Common myeloid progenitor, CD34-positive (primary cell): ENCODE results near the gene SH2D7.

Experiments used
- CTCF ChIA-PET: fragments of 350-600 bp; sonication (Branson Sonifier 250); formaldehyde crosslinking; loops from one replicate; lab custom pipeline; 2021; ENCODE audit warnings: antibody characterized with exemption; lab: Charles Lee
- POLR2A ChIA-PET: fragments of 350-600 bp; sonication (Branson Sonifier 250); formaldehyde crosslinking; loops from one replicate; lab custom pipeline; 2021; ENCODE audit warnings: antibody characterized with exemption; lab: Charles Lee
- DNase-seq, 3 donors: peaks; one replicate each; pipeline versions ENCODE4 v3.0.0 to v3.0.0-alpha.2; 2013
- H3K27ac ChIP-seq, 2 experiments: 1 replicate in 1 of 2; 2 replicates in 1 of 2; pipeline ENCODE4 v1.7.0; 2013; ENCODE audit warnings: inconsistent platforms in 2 of 2, low read length in 2 of 2, mild to moderate bottlenecking in 2 of 2, low read depth in 1 of 2, moderate library complexity in 1 of 2; ENCODE audit not compliant: severe bottlenecking in 2 of 2, insufficient read depth in 1 of 2, poor library complexity in 1 of 2
- H3K27me3 ChIP-seq, 5 experiments: replicated peaks in 2 of 5; 1 replicate in 3 of 5; 2 replicates in 2 of 5; pipeline versions ENCODE4 v1.6.1 to v1.7.0; 2013; ENCODE audit warnings: low read length in 4 of 5, mild to moderate bottlenecking in 2 of 5, moderate library complexity in 2 of 5, inconsistent platforms in 1 of 5; ENCODE audit not compliant: insufficient read depth in 5 of 5, control insufficient read depth in 4 of 5
- H3K36me3 ChIP-seq, 4 experiments: 1 replicate in 2 of 4; 2 replicates in 2 of 4; pipeline versions ENCODE4 v1.6.1 to v1.7.0; 2013; ENCODE audit warnings: low read length in 3 of 4, control low read depth in 1 of 4, mild to moderate bottlenecking in 1 of 4; ENCODE audit not compliant: control insufficient read depth in 4 of 4, insufficient read depth in 4 of 4
- H3K4me1 ChIP-seq, 4 experiments: 1 replicate in 3 of 4; 2 replicates in 1 of 4; pipeline versions ENCODE4 v1.6.1 to v1.7.1; 2013; ENCODE audit warnings: low read length in 3 of 4, mild to moderate bottlenecking in 3 of 4, control low read depth in 1 of 4, inconsistent platforms in 1 of 4, moderate library complexity in 1 of 4; ENCODE audit not compliant: control insufficient read depth in 4 of 4, insufficient read depth in 4 of 4; ENCODE audit errors: control extremely low read depth in 1 of 4
- H3K4me3 ChIP-seq, 7 experiments: 1 replicate in 4 of 7; 2 replicates in 3 of 7; pipeline versions ENCODE4 v1.5.1 to v1.7.0; 2013; ENCODE audit warnings: mild to moderate bottlenecking in 7 of 7, low read length in 6 of 7, moderate library complexity in 6 of 7, inconsistent platforms in 2 of 7, low read depth in 2 of 7, control low read depth in 1 of 7; ENCODE audit not compliant: insufficient read depth in 4 of 7, control insufficient read depth in 1 of 7; ENCODE audit errors: extremely low read depth in 1 of 7
- H3K9me3 ChIP-seq, 5 experiments: 1 replicate in 4 of 5; 2 replicates in 1 of 5; pipeline versions ENCODE4 v1.6.1 to v1.7.1; 2013; ENCODE audit warnings: low read length in 4 of 5, mild to moderate bottlenecking in 2 of 5, inconsistent platforms in 1 of 5, low read depth in 1 of 5, moderate library complexity in 1 of 5; ENCODE audit not compliant: control insufficient read depth in 4 of 5, insufficient read depth in 2 of 5; ENCODE audit errors: control extremely low read depth in 1 of 5
- WGBS: methylation state at CpG from one replicate; pipeline ENCODE4 v1.1.5; 2013; ENCODE audit not compliant: insufficient coverage; 5-methylcytosine and 5-hydroxymethylcytosine counted together

SH2D7 gene

GRCh38 chr15:78105476-78106241 lies 13.3 kb downstream of the SH2D7 start:
- Histone ChIP-seq H3K9me3 (no peaks in the 10 kb centered on the region), H3K4me1 (peaks cover 2 to 39% (median 20%) of the 10 kb centered on the region in 4 experiments), H3K36me3 (no peaks in the 10 kb centered on the region), H3K4me3 (no peak overlapping the region), H3K27ac (no peak overlapping the region), H3K27me3 (no peaks in the 10 kb centered on the region)
- ChIA-PET CTCF (interaction anchor here (1.2 to 10.8 kb wide), 7 partner anchors 8 to 140 kb away, joined by 3 to 102 read pairs (median 7); no protein-coding TSS in a partner anchor), POLR2A (no interaction called here)
- 88% methylated on average over 14 of the region's 16 CpGs for WGBS
- DNase-seq = no peak

GRCh38 chr15:78107471-78107870 lies 15.1 kb downstream of the SH2D7 start:
- Histone ChIP-seq H3K27me3 (no peaks in the 10 kb centered on the region), H3K36me3 (no peaks in the 10 kb centered on the region), H3K9me3 (no peaks in the 10 kb centered on the region), H3K27ac (no peak overlapping the region), H3K4me1 (peaks cover 2 to 37% (median 20%) of the 10 kb centered on the region in 4 experiments), H3K4me3 (no peak overlapping the region)
- ChIA-PET POLR2A (no interaction called here), CTCF (interaction anchor here (1.2 to 11.6 kb wide), 16 partner anchors 9 to 148 kb away, joined by 3 to 165 read pairs (median 12); partner anchors contain the start of gene SH2D7)
- no peak for DNase-seq
- 97% methylated on average over 5 of the region's 8 CpGs for WGBS

- Histone ChIP-seq H3K4me1 (peaks cover 2 to 27% (median 12%) of the 10 kb centered on the region in 4 experiments), H3K27me3 (no peaks in the 10 kb centered on the region), H3K27ac (no peak overlapping the region), H3K4me3 (no peak overlapping the region), H3K36me3 (no peaks in the 10 kb centered on the region), H3K9me3 (no peaks in the 10 kb centered on the region)
- ChIA-PET POLR2A (interaction anchor here (1.1 kb wide), 1 partner anchor 108 kb away, joined by 4 read pairs; no protein-coding TSS in a partner anchor), CTCF (interaction anchor here (0.8 to 11.6 kb wide), 41 partner anchors 9 to 467 kb away, joined by 3 to 165 read pairs (median 6); partner anchors contain the start of gene SH2D7)
- 48% methylated on average over 9 of the region's 11 CpGs for WGBS
- DNase-seq = peak; percentile 93 to 96 (median 96)
These were observed 16.1 kb downstream of the SH2D7 start for GRCh38 chr15:78108300-78109084.

- H3K36me3 ChIP-seq = no peaks in the 10 kb centered on the region
- CTCF ChIA-PET = interaction anchor here (0.7 to 11.6 kb wide), 34 partner anchors 11 to 466 kb away, joined by 3 to 165 read pairs (median 6); partner anchors contain the start of gene SH2D7
- 98% methylated on average over 10 of the region's 12 CpGs for whole genome bisulfite sequencing
- H3K4me3 ChIP-seq = no peak overlapping the region
- POLR2A ChIA-PET = no interaction called here
- no peak for DNase-seq
- no peaks in the 10 kb centered on the region for H3K9me3 ChIP-seq
- no peak overlapping the region for H3K27ac ChIP-seq
- H3K27me3 ChIP-seq = no peaks in the 10 kb centered on the region
- H3K4me1 ChIP-seq = peaks cover 0 to 21% (median 5%) of the 10 kb centered on the region in 4 experiments
These were observed 16.8 kb downstream of the SH2D7 start for GRCh38 chr15:78109156-78109555.

- no peak for DNase-seq
- no peak overlapping the region for H3K4me3 ChIP-seq
- no peaks in the 10 kb centered on the region for H3K9me3 ChIP-seq
- peaks cover 0 to 12% (median under 1%) of the 10 kb centered on the region in 4 experiments for H3K4me1 ChIP-seq
- no peaks in the 10 kb centered on the region for H3K27me3 ChIP-seq
- ChIA-PET CTCF (interaction anchor here (0.7 to 11.6 kb wide), 18 partner anchors 12 to 205 kb away, joined by 3 to 165 read pairs (median 12); partner anchors contain the start of gene SH2D7), POLR2A (no interaction called here)
- H3K36me3 ChIP-seq = no peaks in the 10 kb centered on the region
- H3K27ac ChIP-seq = no peak overlapping the region
- 97% methylated on average over 6 of the region's 6 CpGs for WGBS
These were observed 17.7 kb downstream of the SH2D7 start for GRCh38 chr15:78110096-78110495.

- 96% methylated on average over 9 of the region's 10 CpGs for WGBS
- ChIA-PET POLR2A (no interaction called here), CTCF (interaction anchor here (1.0 to 11.6 kb wide), 14 partner anchors 16 to 206 kb away, joined by 3 to 165 read pairs (median 11); no protein-coding TSS in a partner anchor)
These were observed 18.6 kb downstream of the SH2D7 start for GRCh38 chr15:78110916-78111475.

More at GRCh38 chr15:78110916-78111475, 18.6 kb downstream of the SH2D7 start:
- Histone ChIP-seq H3K27me3 (no peaks in the 10 kb centered on the region), H3K4me1 (peaks cover 0 to 3% (median 0%) of the 10 kb centered on the region in 4 experiments), H3K4me3 (no peak overlapping the region), H3K9me3 (no peaks in the 10 kb centered on the region), H3K36me3 (no peaks in the 10 kb centered on the region), H3K27ac (no peak overlapping the region)
- no peak for DNase-seq
